ENCODE data around the gene COBLL1.

The COBLL1 gene

GRCh38 chr2:164852086-164852485, 10.5 kb upstream of the COBLL1 start:
- DNase-seq (ENCODE audit: low read depth), result no peak

- no peak for DNase-seq (ENCODE audit: low read depth)
These were observed 8.6 kb upstream of the COBLL1 start for GRCh38 chr2:164850235-164850634.

GRCh38 chr2:164849506-164849905, 7.9 kb upstream of the COBLL1 start:
- DNase-seq (ENCODE audit: low read depth), result no peak

GRCh38 chr2:164847981-164848741, 6.5 kb upstream of the COBLL1 start:
- no peak for DNase-seq (ENCODE audit: low read depth)

GRCh38 chr2:164847291-164847690, 5.7 kb upstream of the COBLL1 start:
- DNase-seq (ENCODE audit: low read depth), result no peak

GRCh38 chr2:164846276-164846675, 4.7 kb upstream of the COBLL1 start:
- DNase-seq (ENCODE audit: low read depth), result no peak

- DNase-seq (ENCODE audit: low read depth), result no peak
These were observed 1.8 kb upstream of the COBLL1 start for GRCh38 chr2:164843346-164843911.

- DNase-seq (ENCODE audit: low read depth), result no peak
These were observed 972 bp upstream of the COBLL1 start for GRCh38 chr2:164842624-164842966.

GRCh38 chr2:164840930-164841718, 499 bp downstream of the COBLL1 start:
- DNase-seq (ENCODE audit: low read depth), result no peak

GRCh38 chr2:164840458-164840929, 1.1 kb downstream of the COBLL1 start:
- no peak for DNase-seq (ENCODE audit: low read depth)

GRCh38 chr2:164839914-164840457, 1.6 kb downstream of the COBLL1 start:
- DNase-seq (ENCODE audit: low read depth), result no peak

- no peak for DNase-seq (ENCODE audit: low read depth)
These were observed 3.8 kb downstream of the COBLL1 start for GRCh38 chr2:164837807-164838206.

- no peak for DNase-seq (ENCODE audit: low read depth)
These were observed 4.7 kb downstream of the COBLL1 start for GRCh38 chr2:164836907-164837306.

- no peak for DNase-seq (ENCODE audit: low read depth)
These were observed 6.3 kb downstream of the COBLL1 start for GRCh38 chr2:164835302-164835701.

- no peak for DNase-seq (ENCODE audit: low read depth)
These were observed 9.7 kb downstream of the COBLL1 start for GRCh38 chr2:164831887-164832286.

GRCh38 chr2:164831180-164831579, 10.4 kb downstream of the COBLL1 start:
- DNase-seq (ENCODE audit: low read depth), result no peak

- no peak for DNase-seq (ENCODE audit: low read depth)
These were observed 15.1 kb downstream of the COBLL1 start for GRCh38 chr2:164826293-164827243.

- DNase-seq (ENCODE audit: low read depth), result no peak
These were observed 16.8 kb downstream of the COBLL1 start for GRCh38 chr2:164824872-164825271.

- no peak for DNase-seq (ENCODE audit: low read depth)
These were observed 18.5 kb downstream of the COBLL1 start for GRCh38 chr2:164823126-164823525.

GRCh38 chr2:164821338-164821737, 20.3 kb downstream of the COBLL1 start:
- no peak for DNase-seq (ENCODE audit: low read depth)

All from activated T-helper 1 cell treated with Interleukin-2 at 50 U/mL for 16 hours (primary cell).